Mesodermal cell (in vitro differentiated cells): ENCODE data around the gene NMNAT3.
"Not testable (repeated sequence)": the region's sequence is repeated elsewhere in the genome, so short reads cannot be mapped to it uniquely, and the experiment has no call there.

Source experiments
- H3K27ac ChIP-seq: 2 replicates; pipeline ENCODE4 v1.7.0; 2013; ENCODE audit warnings: mild to moderate bottlenecking, low read depth, low read length, moderate library complexity; ENCODE audit not compliant: severe bottlenecking
- H3K36me3 ChIP-seq: 2 replicates; pipeline ENCODE4 v1.7.1; 2013; ENCODE audit warnings: mild to moderate bottlenecking, low read length, moderate library complexity; ENCODE audit not compliant: control insufficient read depth, insufficient read depth
- H3K4me1 ChIP-seq: one replicate; pipeline ENCODE4 v1.7.1; 2013; ENCODE audit warnings: mild to moderate bottlenecking, low read length; ENCODE audit not compliant: insufficient read depth, control insufficient read depth, poor library complexity, severe bottlenecking
- H3K4me3 ChIP-seq: 2 replicates; pipeline ENCODE4 v1.7.0; 2013; ENCODE audit warnings: low read length, control low read depth, mild to moderate bottlenecking; ENCODE audit not compliant: insufficient read depth, poor library complexity, severe bottlenecking; ENCODE audit errors: extremely low read depth
- H3K9me3 ChIP-seq: 2 replicates; pipeline ENCODE4 v1.7.1; 2013; ENCODE audit warnings: mild to moderate bottlenecking, low read length, moderate library complexity; ENCODE audit not compliant: control insufficient read depth
- whole genome bisulfite sequencing, 2 experiments: methylation state at CpG; one replicate each; pipeline ENCODE4 v1.1.5; 2013; ENCODE audit warnings: missing lambda C conversion rate in 2 of 2; ENCODE audit not compliant: insufficient coverage in 2 of 2; 5-methylcytosine and 5-hydroxymethylcytosine counted together

NMNAT3 gene

DNA sequence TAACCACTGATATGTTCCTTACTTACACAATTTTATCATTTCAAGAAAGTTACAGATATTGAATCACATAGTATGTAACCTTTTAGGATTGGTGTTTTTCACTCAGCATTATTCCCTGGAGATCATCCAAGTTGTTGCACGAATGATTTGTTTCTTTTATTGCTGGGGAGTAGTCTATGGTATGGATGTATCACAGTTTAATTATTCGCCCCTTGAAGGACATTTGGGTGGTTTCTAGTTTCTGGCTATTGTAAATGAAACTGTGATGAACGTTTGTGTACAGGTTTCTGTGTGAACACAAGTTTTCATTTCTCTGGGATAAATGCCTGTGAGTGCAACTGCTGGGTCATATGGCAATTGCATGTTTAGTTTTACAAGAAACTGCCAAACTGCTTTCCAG, 68.8 kb downstream of the NMNAT3 start:
- Histone ChIP-seq H3K36me3 (no peaks in the 10 kb centered on the region), H3K4me3 (no peak overlapping the region), H3K9me3 (no peaks in the 10 kb centered on the region), H3K27ac (no peak overlapping the region), H3K4me1 (no peaks in the 10 kb centered on the region)
- 58 to 71% methylated on average over 2 of the region's 3 CpGs for whole genome bisulfite sequencing, 2 experiments

DNA sequence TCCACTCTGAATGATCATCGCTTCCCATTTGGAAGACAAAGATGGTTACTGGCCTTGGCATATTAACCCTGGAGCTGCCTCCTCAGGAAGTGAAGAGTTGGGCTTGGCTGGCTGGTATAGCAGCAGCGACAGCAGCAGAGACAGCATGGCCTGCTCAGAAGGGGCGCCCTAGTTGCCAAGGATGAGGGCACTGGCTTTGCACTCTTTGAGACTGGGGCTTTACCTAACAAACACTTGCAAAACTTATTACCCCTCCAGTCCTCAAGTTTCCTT, 69.7 kb downstream of the NMNAT3 start:
- Histone ChIP-seq H3K36me3 (no peaks in the 10 kb centered on the region), H3K27ac (no peak overlapping the region), H3K4me3 (no peak overlapping the region), H3K9me3 (no peaks in the 10 kb centered on the region), H3K4me1 (no peaks in the 10 kb centered on the region)
- WGBS, 2 experiments, result 71 to 100% methylated on average over 1 to 2 of the region's 3 CpGs

DNA sequence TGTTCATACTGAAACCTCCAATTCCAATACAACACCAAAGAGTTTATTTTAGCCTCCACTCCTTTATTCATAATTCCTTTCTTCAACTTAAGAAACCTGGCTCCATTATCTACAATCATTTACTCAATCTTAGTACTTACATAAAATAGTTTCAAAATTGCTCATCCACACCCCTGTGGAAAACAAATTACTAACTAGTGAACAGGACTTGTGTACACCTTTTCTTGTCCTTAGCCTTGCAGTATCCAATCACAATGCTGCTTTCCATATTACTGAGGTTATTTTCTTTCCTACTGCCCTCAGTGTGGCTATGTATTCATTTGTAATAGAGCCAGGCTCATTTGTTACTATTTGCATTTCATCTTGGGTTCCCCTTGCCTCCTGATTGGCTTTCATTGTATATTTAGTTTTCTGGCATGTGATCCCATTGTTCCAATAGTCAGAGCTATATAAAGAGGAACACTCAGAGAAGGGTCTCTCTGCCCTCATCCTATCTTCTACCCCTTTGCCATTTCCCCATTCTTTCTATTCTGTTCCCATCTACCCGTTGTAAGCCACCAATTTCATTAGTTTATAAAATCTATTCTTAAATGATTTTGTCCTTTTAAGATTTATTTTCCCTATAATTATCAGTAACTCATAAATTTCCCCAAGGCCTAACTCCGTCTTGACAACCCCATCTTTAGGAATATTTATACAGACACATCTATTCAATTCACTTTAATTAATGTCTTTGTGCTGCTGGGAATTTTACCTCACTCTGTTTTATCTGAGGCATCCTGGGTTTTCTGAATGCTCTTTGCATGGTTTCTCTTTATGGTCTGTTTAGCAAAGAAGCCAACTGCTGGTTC, 70.3 kb downstream of the NMNAT3 start:
- WGBS, 2 experiments, result no CpG with 5 or more reads among the region's 2 CpGs
- no peaks in the 10 kb centered on the region for H3K4me1 ChIP-seq
- no peak overlapping the region for H3K27ac ChIP-seq
- no peak overlapping the region for H3K4me3 ChIP-seq
- H3K36me3 ChIP-seq, result no peaks in the 10 kb centered on the region
- no peaks in the 10 kb centered on the region for H3K9me3 ChIP-seq

DNA sequence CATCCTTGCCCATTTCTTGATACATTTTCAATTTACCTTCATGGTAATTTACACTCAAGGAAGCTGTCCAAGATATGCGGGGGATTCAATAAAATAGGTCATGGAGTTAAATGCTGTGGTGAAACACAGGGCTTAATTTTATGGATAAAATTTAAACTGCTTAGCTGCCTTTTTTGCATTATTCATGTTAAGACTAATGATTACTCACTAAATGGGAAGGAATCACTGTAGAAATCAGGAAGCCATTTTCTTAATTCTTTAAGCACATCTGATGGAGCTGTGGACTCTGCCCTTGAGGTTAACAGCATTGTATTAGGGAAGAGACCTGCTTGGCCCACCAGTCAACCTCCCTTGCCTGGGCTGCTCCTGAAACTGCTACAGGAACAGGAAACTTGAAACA, 75.8 kb downstream of the NMNAT3 start:
- 100% methylated on average over 1 of the region's 1 CpG; no CpG with 5 or more reads in 1 of the 2 experiments for WGBS, 2 experiments
- Histone ChIP-seq H3K9me3 (no peaks in the 10 kb centered on the region), H3K4me1 (no peaks in the 10 kb centered on the region), H3K36me3 (no peaks in the 10 kb centered on the region), H3K4me3 (no peak overlapping the region), H3K27ac (no peak overlapping the region)

DNA sequence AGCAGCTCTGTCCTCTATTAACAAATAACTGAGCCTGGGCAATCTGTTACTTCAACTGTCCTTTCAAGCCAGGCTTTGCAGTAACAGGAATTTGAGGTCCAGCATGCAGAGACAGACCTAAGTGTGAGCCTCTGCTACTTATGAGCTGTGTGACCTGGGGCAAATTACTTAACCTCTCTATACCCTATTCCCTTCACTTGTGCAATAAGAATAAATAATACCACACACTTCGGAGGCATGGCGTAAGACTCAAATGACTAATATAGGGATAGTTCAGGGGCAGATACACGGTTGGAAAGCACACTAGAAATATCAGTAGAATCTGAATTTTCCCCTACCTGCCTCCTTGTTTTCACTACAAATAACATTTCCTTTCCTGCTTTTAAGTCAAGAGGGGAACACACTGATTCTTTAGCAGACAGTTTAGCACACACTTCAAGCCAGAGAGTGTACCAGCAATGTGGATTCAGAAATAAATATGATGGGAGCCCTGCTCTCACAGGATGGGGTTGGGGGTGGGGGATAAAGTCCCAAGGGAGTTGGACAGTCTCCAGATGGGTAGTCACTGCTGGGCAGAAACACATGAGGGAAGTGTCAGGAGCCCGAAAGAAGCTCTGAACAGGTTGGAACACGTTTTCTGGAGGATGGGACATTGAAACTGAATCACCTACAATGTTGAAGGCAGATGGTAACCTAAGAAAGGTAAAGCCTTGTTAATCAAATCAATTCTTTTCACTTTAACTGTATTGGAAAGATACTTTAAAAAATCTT, 76.4 kb downstream of the NMNAT3 start:
- no peaks in the 10 kb centered on the region for H3K9me3 ChIP-seq
- H3K36me3 ChIP-seq, result no peaks in the 10 kb centered on the region
- H3K27ac ChIP-seq, result no peak overlapping the region
- WGBS, 2 experiments, result 82 to 83% methylated on average over 3 to 5 of the region's 5 CpGs
- no peaks in the 10 kb centered on the region for H3K4me1 ChIP-seq
- H3K4me3 ChIP-seq, result no peak overlapping the region

DNA sequence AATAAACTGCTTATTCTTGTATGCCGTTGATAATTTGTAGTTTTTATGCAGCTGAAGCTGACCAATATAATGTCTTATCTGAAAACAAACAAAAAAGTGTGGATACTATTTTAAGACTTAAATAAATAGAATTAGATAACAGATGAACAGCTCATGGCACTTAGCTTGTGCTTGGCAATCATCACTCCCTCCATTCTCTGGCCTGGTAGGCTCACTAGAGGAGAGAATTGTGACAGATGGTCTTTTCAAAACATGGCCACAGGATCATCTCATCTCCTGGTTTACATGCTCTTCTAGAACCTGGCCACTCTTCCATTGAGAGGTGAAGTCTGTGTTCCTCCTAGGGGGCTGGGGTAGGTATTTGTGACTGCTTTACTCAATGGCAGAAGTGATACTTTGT, 79.8 kb downstream of the NMNAT3 start:
- no peaks in the 10 kb centered on the region for H3K36me3 ChIP-seq
- WGBS, 2 experiments, result 100% methylated on average over 1 of the region's 1 CpG; no CpG with 5 or more reads in 1 of the 2 experiments
- no peak overlapping the region for H3K4me3 ChIP-seq
- no peaks in the 10 kb centered on the region for H3K4me1 ChIP-seq
- H3K27ac ChIP-seq, result no peak overlapping the region
- no peaks in the 10 kb centered on the region for H3K9me3 ChIP-seq

DNA sequence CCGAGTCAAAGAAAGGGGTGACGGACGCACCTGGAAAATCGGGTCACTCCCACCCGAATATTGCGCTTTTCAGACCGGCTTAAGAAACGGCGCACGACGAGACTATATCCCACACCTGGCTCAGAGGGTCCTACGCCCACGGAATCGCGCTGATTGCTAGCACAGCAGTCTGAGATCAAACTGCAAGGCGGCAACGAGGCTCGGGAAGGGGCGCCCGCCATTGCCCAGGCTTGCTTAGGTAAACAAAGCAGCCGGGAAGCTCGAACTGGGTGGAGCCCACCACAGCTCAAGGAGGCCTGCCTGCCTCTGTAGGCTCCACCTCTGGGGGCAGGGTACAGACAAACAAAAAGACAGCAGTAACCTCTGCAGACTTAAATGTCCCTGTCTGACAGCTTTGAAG, 86.6 kb downstream of the NMNAT3 start:
- not testable (repeated sequence) for H3K9me3 ChIP-seq, H3K27ac ChIP-seq, H3K4me1 ChIP-seq, H3K4me3 ChIP-seq, H3K36me3 ChIP-seq
- WGBS, 2 experiments, result 82 to 91% methylated on average over 9 to 10 of the region's 22 CpGs

DNA sequence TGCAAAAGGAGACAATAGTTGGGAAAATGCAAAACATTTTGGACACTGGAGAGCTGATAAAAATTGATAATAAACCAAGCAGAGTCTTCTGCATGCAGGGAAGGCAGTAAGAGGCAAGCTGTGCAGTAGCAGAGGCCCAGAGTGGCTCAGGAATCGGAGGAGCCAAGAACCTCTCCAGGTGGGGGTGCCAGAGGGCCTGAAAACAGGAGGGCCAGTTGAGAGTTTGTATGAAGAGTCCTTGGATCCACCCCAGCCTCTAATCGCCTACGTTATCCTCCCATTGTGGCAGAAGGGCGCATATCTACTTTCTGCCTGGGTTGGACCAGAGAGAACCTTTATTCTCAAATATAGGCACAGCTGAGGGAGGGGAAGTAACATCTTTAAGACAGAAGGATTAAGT, 89.3 kb downstream of the NMNAT3 start:
- no peak overlapping the region for H3K27ac ChIP-seq
- H3K36me3 ChIP-seq, result no peaks in the 10 kb centered on the region
- no peak overlapping the region for H3K4me3 ChIP-seq
- no peaks in the 10 kb centered on the region for H3K9me3 ChIP-seq
- WGBS, 2 experiments, result 14 to 57% methylated on average over 1 of the region's 4 CpGs
- no peaks in the 10 kb centered on the region for H3K4me1 ChIP-seq

DNA sequence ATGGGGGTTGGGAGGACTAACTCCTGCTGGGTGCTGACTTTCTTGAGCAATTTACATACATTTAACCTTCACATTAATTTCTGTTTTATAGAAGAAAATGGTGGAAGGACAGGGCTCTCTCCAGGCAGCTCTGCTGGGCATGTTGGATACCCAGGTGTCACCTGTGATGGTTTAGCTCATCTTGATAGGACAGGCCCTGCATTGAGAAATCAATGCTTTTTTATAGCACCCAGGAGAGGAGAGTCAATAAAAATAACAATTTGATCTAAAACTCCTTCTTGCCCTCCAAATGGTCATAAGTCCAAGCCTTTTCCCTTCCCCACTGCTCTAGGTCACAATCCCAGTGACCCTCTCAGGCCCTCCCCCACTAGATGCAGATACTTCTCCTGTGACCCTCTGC, 90.0 kb downstream of the NMNAT3 start:
- H3K9me3 ChIP-seq, result no peaks in the 10 kb centered on the region
- H3K27ac ChIP-seq, result no peak overlapping the region
- H3K4me3 ChIP-seq, result no peak overlapping the region
- no peaks in the 10 kb centered on the region for H3K4me1 ChIP-seq
- H3K36me3 ChIP-seq, result no peaks in the 10 kb centered on the region

DNA sequence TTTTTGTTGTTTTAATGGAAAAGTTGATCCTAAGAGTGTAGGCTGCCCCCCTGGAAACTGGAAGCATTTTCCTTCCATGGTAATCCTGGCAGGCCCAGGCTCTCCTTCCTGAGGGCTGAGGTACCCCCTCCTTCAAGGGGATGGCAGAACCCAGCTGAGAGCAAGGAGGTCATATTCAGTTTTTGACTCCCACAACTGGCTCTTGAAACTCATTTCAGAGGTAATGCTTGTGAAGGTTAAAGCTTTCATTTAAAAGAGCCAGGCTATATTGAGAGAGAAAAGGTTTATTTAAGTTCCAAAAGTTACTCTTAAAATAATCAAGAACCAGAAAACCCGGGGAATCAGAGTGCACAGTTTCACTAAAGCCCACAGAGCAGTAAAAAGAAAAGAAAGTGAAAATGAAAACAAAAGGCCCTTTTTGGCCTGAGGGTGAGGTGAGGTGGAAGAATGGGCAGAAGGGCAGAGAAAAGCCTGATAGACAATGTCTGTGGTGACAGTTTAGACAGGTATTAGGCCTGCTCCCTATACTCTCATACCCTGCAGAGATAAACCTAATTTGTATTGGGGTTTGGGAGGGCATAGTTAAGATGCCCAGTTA, 91.3 kb downstream of the NMNAT3 start:
- Histone ChIP-seq H3K4me3 (no peak overlapping the region), H3K36me3 (no peaks in the 10 kb centered on the region), H3K27ac (no peak overlapping the region), H3K4me1 (no peaks in the 10 kb centered on the region), H3K9me3 (no peaks in the 10 kb centered on the region)
- WGBS, 2 experiments, result no CpG with 5 or more reads among the region's 1 CpG

DNA sequence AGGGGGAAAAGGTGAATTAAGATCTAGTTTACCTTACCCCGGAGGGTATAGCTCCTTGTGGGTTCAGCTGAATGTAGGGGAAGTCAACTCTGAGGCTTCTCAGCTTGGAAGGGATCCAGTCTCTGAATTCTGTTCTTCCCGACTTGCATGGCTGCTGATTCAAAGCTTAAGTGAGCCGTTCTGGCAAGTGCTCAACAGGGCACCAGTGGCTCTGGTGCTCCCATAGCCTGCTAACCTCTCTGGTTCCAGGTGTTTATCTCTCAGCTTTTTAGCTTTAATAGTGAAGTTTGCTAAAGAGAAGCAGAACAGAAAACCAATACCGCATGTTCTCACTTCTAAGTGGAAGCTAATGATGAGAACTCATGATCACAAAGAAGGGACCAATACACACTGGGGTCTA, 92.0 kb downstream of the NMNAT3 start:
- Histone ChIP-seq H3K36me3 (no peaks in the 10 kb centered on the region), H3K9me3 (no peaks in the 10 kb centered on the region), H3K27ac (no peak overlapping the region), H3K4me3 (no peak overlapping the region), H3K4me1 (no peaks in the 10 kb centered on the region)
- WGBS, 2 experiments, result 71 to 85% methylated on average over 3 to 4 of the region's 4 CpGs
